ENCODE data around the gene ABCA10.

GRCh38 chr17:69141431-69142174, 87.0 kb downstream of the ABCA10 start, which contains the start of gene ABCA6:
- TF ChIP-seq CTCF (IDR thresholded peaks at IDR 0.05) (no peak), TCF7L2 (IDR thresholded peaks at IDR 0.05; ENCODE audit: low read depth, low read length) (no peak)
